ENCODE results near the gene HSD17B14. TPM values are rescaled to one million over a fixed set of nuclear protein-coding genes. Genes with fewer than 3 reads are reported as not detected.
A peak's percentile ranks its signal among the peaks of the same experiment; 100 is the strongest.

Gene HSD17B14
- total and polyA plus RNA-seq, 2 of the 13 experiments (the other 11 are each of a cell fraction or from before 2014, with no cell fraction given), result 0.58 to 1.2 TPM

DNA sequence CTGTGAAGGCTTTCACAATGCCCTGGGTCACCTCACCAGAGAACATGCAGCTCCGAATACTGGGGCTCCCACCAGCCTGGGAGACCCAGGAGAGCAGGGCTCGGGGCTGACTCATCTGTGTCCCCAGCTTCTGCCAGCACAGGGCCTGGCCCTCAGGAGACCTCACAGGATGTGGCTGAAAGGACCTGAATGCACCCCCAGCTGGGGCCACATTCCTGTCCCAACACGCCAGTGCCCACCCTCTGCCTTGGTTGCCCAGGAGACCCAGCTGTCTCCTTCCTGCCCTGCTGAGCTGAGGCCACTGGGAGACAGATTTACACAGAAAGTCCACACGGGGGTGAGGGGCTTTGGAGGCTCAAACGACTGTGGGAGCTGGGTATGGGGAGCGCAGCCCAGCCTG, 37.4 kb downstream of the HSD17B14 start:
- ATAC-seq (no peak), DNase-seq (ENCODE audit: low spot score) (no peak), FAIRE-seq (no peak)
- in situ Hi-C loops (cut with HindIII; ENCODE audit: extremely low pct_ligation_motif_present, low pct_unique_long_range_greater_than_20kb), result loop anchor here (5.0 kb wide), 1 partner anchor 38 kb away; the partner anchor contains the start of gene HSD17B14
- TF ChIP-seq, protein P1, sequence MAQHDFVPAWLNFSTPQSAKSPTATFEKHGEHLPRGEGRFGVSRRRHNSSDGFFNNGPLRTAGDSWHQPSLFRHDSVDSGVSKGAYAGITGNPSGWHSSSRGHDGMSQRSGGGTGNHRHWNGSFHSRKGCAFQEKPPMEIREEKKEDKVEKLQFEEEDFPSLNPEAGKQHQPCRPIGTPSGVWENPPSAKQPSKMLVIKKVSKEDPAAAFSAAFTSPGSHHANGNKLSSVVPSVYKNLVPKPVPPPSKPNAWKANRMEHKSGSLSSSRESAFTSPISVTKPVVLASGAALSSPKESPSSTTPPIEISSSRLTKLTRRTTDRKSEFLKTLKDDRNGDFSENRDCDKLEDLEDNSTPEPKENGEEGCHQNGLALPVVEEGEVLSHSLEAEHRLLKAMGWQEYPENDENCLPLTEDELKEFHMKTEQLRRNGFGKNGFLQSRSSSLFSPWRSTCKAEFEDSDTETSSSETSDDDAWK (CRISPR knock-in tag; IDR thresholded peaks at IDR 0.05), result no peak
- TF ChIP-seq, protein P2, sequence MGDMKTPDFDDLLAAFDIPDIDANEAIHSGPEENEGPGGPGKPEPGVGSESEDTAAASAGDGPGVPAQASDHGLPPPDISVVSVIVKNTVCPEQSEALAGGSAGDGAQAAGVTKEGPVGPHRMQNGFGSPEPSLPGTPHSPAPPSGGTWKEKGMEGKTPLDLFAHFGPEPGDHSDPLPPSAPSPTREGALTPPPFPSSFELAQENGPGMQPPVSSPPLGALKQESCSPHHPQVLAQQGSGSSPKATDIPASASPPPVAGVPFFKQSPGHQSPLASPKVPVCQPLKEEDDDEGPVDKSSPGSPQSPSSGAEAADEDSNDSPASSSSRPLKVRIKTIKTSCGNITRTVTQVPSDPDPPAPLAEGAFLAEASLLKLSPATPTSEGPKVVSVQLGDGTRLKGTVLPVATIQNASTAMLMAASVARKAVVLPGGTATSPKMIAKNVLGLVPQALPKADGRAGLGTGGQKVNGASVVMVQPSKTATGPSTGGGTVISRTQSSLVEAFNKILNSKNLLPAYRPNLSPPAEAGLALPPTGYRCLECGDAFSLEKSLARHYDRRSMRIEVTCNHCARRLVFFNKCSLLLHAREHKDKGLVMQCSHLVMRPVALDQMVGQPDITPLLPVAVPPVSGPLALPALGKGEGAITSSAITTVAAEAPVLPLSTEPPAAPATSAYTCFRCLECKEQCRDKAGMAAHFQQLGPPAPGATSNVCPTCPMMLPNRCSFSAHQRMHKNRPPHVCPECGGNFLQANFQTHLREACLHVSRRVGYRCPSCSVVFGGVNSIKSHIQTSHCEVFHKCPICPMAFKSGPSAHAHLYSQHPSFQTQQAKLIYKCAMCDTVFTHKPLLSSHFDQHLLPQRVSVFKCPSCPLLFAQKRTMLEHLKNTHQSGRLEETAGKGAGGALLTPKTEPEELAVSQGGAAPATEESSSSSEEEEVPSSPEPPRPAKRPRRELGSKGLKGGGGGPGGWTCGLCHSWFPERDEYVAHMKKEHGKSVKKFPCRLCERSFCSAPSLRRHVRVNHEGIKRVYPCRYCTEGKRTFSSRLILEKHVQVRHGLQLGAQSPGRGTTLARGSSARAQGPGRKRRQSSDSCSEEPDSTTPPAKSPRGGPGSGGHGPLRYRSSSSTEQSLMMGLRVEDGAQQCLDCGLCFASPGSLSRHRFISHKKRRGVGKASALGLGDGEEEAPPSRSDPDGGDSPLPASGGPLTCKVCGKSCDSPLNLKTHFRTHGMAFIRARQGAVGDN (CRISPR knock-in tag; IDR thresholded peaks at IDR 0.05), result peak; percentile 19; the same call in 1 of the 2 replicates
- TF ChIP-seq KAT7 (CRISPR knock-in tag; IDR thresholded peaks at IDR 0.05; ENCODE audit: borderline replicate concordance) (no peak), TCF7L2 (IDR thresholded peaks at IDR 0.05; ENCODE audit: low read depth, low read length) (no peak), PPARG (CRISPR knock-in tag; conservative IDR thresholded peaks at IDR 0.05) (no peak)
- CTCF ChIA-PET (ENCODE audit: low intra/inter-chr PET ratio, low total read pairs), result no interaction called here
- Histone ChIP-seq H2AFZ (ENCODE audit: low read length) (no peak overlapping the region), H3K27me3 (ENCODE audit: control insufficient read depth in 1 of 2, insufficient read depth in 2 of 2, low read length in 2 of 2) (no peaks in the 10 kb centered on the region), H3K4me3 (replicated peaks in 1 of 3; ENCODE audit: insufficient read depth in 1 of 3, low read depth in 2 of 3, low read length in 3 of 3) (no peak overlapping the region), H3K9me3 (ENCODE audit: low read length) (no peaks in the 10 kb centered on the region), H3K4me1 (ENCODE audit: insufficient read depth, low read length) (peaks cover 17% of the 10 kb centered on the region), H3K36me3 (replicated peaks in 1 of 2; ENCODE audit: control insufficient read depth in 1 of 2, insufficient read depth in 2 of 2, low read length in 2 of 2) (no peaks in the 10 kb centered on the region), H3K27ac (ENCODE audit: extremely low read length, insufficient read depth, low read length) (no peak overlapping the region), H3K9ac (ENCODE audit: insufficient read depth, low read depth, low read length) (no peak overlapping the region), H3K4me2 (ENCODE audit: low read depth, low read length) (no peak overlapping the region; the same call in 1 of the 2 replicates), H4K20me1 (ENCODE audit: insufficient read depth, low read length) (no peaks in the 10 kb centered on the region), H3K79me2 (ENCODE audit: insufficient read depth, low read length) (no peaks in the 10 kb centered on the region)
- intact Hi-C loops (cut with micrococcal nuclease; ENCODE audit: unreplicated experiment), result no loop called here
- WGBS (ENCODE audit: low lambda C conversion rate), result 29% methylated on average over 4 of the region's 6 CpGs
- POLR2A ChIA-PET, result interaction anchor here (0.7 to 1.2 kb wide), 2 partner anchors 8 to 30 kb away, joined by 3 to 6 read pairs; no protein-coding TSS in a partner anchor
- BruUV-seq (replicated peaks), result no TSS peak

Measured in HepG2 (cell line).